NCI-H774 (cell line): ENCODE results near the gene HS6ST3.
"Not testable (repeated sequence)": the region's sequence is repeated elsewhere in the genome, so short reads cannot be mapped to it uniquely, and the experiment has no call there.

Experiments
- DNase-seq: peaks from one replicate; lab custom pipeline; 2025; lab: John Stamatoyannopoulos, UW

The HS6ST3 gene

DNA sequence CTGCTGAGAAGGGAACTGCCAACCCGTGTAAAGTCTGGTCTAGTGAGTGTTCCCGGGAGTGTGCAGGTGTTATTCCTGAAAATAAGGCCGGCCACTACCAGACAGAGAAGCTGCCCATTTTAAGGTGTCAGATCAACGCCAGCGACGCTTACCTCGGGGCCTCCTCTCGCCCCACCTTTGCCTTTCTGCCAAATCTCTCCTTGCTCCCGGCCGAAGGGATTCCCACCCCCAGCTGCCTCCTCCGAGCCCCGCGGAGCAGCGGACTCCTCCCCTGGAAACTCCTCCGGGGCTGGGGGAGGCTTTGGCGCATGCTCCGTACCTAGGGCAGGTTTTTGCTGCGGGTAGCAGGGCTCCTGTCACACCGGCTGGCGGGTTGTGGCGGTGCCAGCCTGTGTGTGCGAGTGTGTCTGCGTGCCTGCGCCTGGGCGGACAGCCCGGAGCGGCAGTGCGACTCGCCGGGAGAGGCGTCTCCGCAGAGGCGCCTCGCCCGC, at the start of gene HS6ST3:
TSS of gene HS6ST3 (plus strand) at position 359 of the 491 bp plus-strand sequence.
- no peak for DNase-seq

DNA sequence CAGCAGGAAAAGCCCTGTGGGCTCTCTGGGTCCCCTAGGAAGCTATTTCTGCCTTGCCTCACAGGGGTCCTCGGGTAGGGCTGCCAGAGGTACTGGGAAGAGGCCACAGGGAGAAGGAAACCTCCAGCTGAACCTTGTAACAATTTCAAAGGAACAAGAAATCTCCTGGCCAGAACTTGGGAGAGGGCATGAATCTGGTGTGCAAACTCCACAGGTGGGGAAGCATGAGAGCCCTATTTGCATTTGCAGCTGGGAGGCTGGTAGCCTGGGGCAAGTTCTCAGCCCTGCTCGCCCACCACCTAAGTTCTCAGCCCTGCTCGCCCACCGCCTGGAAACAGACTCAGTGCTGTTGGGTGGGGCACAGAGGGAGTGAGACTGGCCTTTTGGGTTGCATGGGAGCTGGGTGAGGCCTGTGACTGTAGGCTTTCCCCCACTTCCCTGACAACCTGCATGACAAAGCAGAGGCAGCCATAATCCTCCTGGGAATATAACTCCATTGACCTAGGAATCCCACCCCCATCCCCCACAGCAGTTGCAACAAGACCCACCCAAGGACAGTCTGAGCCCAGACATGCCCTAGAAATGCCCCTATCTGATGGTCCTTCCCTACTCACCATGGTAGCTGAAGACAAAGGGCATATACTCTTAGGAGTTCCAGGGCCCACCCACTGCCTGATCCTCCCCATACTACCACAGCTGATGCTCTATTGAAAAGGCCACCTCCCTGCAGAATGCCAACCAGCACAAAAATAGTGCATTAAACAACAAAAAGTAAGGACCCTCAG, 48.4 kb upstream of the HS6ST3 start:
- no peak for DNase-seq

DNA sequence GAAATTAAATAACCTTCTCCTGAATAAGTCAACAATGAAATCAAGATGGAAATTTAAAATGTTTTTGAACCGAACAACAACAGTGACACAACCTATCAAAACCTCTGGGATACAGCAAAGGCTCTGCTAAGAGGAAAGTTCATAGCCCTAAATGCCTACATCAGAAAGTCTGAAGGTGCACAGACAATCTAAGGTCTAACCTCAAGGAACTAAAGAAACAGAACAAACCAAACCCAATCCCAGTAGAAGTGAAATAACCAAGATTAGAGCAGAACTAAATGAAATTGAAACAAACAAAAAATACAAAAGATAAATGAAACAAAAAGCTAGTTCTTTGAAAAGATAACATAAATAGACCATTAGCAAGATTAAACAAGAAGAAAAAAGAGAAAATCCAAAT, 45.7 kb upstream of the HS6ST3 start:
- no peak for DNase-seq

DNA sequence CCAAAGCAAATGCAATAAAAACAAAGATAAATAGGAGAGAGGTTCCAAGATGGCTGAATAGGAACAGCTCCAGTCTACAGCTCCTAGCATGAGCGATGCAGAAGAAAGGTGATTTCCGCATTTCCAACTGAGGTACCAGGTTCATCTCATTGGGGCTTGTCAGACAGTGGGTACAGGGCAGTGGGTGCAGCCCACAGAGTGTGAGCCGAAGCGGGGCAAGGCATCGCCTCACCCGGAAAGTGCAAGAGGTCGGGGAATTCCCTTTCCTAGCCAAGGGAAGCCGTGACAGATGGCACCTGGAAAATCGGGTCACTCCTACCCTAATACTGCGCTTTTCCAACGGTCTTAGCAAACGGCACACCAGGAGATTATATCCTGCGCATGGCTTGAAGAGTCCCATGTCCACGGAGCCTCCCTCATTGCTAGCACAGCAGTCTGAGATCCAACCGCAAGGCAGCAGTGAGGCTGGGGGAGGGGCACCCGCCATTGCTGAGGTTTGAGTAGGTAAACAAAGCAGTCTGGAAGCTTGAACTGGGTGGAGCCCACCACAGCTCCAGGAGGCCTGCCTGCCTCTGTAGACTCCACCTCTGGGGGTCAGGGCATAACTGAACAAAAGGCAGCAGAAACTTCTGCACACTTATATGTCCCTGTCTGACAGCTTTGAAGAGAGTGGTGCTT, 43.3 kb upstream of the HS6ST3 start:
- not testable (repeated sequence) for DNase-seq

DNA sequence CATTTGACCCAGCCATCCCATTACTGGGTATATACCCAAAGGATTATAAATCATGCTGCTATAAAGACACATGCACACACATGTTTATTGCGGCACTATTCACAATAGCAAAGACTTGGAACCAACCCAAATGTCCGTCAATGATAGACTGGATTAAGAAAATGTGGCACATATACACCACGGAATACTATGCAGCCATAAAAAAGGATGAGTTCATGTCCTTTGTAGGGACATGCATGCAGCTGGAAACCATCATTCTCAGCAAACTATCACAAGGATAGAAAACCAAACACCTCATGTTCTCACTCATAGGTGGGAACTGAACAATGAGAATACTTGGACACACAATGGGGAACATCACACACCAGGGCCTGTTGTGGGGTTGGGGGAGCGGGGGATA, 39.0 kb upstream of the HS6ST3 start:
- not testable (repeated sequence) for DNase-seq

DNA sequence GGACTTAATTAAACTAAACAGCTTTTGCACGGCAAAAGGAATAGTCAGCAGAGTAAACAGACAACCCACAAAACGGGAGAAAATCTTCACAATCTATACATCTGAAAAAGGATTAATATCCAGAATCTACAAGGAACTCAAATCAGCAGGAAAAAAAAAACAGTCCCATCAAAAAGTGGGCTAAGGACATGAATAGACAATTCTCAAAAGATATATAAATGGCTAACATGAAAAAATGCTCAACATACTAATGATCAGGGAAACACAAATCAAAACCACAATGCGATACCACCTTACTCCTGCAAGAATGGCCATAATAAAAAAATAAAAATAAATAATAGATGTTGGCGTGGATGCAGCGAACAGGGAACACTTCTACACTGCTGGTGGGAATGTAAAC, 38.4 kb upstream of the HS6ST3 start:
- not testable (repeated sequence) for DNase-seq

DNA sequence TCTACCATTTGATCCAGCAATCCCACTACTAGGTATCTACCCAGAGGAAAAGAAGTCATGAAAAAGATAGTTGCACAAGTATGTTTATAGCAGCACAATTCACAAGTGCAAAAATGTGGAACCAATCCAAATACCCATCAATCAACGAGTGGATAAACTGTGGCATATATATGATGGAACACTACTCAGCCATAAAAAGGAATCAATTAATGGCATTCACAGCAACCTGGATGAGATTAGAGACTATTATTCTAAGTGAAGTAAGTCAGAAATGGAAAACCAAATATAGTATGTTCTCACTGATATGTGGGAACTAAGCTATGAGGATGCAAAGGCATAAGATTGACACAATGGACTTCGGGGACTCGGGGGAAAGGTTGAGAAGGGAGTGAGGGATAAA, 38.0 kb upstream of the HS6ST3 start:
- DNase-seq = not testable (repeated sequence)

DNA sequence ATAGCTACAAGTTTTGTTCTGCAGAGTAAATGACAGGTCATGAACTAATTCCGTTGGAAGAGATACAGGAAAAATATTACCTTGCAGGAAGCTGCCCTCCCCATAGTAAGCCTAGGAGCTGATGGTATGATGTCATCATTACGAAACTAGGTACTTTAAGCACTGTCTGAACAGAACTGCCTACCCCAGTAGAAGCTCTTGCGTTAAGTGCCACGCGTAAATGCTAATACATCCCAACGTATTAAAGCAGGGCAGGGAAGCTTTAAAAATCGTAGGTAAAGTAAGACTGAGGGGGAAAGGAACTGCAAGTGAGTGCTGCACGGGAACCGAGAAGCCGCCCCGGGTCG, 37.3 kb upstream of the HS6ST3 start:
- peak; percentile 12 for DNase-seq

DNA sequence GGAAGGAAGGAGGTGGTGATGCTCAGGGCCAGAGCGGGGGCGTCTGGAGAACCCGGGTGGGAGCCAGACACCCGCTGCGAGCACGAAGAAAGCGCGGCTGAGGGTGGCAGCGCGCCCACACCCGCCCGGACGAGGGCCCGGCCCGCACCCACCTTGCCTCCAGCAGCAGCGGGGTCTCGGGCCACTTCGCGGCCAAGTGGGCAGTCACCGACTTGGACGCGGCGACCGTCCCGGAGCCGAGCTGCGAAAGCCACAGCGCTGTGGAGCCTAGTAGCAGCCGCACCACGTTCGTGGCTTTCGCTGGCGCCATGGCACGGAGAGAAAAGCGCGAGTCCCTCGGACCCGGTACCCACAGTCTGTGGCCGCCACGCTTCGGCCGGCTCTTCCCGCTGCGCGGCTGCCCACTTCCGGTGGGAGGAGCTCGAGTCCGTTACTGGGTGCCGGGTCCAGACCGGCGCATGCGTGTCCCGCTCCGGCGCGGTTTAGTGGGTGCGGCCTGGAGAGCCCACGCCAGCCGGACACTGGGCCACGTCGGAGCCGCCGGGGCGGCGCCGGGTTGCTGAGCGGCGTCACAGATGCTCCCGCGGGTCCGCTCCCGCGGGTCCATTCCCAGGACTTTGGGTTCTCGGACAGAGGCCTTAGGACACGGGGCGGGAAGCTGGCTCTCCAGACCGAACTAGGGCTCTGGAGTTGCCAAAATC, 36.8 kb upstream of the HS6ST3 start, which contains the start of gene UGGT2:
TSS of gene UGGT2 (minus strand) at position 399 of the 701 bp plus-strand sequence. CDS start at position 310, 89 bp downstream.
- DNase-seq = peak; percentile 90

DNA sequence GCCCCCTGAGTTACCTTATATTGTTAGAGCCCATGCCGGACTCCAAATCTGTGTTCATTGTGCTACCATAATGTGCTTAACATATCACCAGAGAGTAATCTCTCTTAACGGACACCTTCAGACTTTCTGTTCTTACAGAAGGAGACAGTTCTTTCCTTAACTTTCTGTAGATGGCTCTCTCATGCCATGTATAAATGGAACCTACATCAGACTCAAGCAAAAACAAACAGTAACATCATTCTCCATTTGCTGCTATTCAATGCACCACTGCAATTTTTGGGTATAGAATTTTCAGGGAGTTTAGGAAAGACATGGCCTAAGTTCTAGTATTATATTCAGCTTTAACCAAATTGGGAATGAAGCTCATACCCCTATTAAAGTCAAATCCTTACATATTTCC, 24.1 kb upstream of the HS6ST3 start:
- no peak for DNase-seq

DNA sequence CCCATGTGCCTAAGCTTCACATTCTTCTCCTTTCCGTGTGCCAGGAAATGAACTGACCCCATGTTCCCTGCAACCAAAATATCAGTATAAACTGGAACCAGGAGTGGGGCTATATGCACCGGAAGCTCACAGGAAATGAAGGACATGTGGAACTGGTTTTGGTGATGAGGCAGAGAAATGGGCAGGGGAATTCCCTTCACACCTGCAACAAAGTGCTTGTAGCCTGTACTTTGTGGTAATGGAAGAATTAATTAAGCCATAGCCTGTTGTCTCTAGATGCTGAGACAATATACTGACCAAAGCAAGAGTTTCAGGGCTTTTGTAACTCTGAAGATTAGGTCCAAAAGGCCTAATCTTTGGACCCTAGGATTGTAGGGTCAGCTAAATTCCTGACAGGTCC, 21.2 kb upstream of the HS6ST3 start:
- no peak for DNase-seq

DNA sequence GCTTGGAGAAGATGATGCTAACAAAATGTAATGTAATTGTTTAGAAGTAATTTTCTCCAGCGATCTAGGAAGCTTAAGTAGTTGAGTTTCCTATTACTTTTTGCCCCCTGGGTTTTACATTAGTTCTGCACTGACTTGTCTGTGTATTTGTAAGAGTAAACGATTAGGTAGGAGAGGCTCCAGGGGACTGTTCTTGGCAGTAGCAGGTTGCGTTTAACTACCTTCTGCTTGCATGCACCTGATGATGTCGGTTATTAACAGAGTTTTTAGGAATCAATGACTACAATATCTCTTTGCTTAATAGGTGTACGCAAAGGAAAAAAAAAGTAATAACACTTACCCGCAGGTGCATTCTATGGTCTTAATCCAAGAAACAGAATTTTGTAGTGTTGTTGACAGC, 18.4 kb upstream of the HS6ST3 start:
- no peak for DNase-seq

DNA sequence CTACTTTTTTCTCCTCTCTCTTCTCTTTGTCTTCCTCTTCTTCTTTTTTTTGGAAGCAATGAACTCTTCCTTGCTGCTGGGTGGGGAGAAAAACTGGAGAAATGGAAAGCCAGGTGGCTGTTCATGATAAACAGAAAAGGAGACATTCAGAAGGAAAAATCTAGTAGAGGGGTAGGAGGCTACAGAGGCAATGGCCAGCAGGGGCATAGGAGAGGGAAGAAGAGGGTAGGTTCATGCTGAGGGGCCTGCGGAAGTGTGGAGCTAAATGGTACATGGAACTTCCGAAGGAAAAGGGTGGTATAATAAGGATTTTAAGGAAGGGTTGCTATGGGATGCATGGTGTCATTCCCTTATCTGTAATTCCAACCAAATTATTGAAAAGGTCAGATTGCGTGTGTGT, 17.5 kb upstream of the HS6ST3 start:
- DNase-seq = no peak

DNA sequence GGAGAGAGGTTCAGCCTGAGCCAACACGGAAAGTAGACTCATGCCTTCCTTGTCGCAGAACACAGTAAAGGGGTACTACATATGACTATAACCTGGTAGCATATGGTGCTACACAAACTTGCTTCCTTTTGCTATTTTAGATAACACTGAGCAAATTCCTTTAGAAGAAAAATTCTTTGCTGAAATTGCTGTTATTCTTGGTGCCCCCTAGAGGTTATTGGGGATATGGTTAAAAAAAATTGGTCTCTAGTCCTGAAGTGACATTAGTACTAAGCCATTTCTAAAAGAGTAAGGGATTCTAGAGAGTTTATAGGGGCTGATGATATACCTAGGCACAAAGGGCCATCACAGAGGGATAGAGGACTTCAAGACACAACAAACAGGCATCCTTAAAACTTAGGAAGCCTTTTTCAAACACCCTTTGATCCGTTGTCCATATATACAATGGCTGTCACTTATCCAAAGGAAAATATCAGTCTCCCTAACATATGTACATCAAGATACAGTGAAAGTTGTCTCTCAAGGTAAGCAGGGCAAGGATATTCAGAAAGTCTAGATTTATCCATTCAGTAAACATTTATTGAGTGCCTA, 13.9 kb upstream of the HS6ST3 start:
- no peak for DNase-seq

DNA sequence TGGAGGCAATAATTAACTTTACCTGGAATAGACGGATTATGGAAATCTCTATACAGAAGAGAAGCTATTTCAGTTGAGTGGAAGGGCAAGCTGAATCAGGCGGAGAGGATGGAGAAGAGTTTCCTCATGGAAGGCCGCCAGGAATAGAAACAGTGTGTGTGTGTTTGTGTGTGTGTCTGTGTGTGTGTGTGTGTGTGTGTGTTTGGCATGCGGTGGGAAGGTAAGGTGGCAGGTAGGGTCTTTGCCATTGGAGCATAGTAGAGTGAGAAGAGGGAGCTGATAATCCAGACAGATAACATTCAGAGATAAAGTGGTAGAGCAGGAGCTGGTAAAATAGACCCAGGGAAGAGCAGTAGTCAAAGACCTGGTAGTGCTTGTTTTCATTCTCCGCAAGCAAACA, 9.2 kb upstream of the HS6ST3 start:
- DNase-seq = no peak

DNA sequence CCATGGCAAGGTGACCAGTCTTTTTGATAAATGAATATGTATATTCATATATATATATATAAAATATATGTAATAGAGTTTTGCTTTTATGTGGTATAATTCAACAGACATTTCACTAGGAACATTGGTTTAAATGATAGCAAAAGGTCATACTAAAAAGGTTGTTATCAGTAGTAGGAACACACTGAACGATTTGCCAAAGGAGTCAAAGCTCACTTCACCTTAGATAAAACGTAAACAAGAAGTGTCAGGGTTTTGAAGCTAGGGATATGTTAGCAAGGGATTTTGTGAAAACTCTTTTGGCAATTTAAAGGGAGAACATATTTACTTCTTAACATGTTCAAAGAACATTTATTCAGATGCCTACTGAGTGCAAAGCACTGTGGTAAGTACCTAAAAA, 8.0 kb upstream of the HS6ST3 start:
- no peak for DNase-seq

DNA sequence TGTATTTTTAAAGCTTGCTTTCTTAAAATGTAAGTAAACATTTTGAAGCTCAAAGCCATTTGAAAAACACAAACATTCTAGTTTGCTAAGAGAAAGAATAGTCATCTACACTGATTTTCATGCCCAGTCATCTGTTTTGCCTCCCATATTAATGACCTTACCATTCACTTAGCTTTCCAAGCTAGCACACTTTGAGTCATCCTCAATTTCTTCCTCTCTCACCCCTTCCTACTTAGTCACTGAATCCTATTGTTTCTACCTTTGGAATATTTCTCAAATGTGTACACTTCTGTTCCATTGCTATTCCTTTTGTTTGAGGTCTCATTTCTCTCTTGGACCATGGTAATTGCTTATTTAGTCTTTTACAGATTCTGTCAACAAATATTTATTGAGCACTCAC, 7.3 kb upstream of the HS6ST3 start:
- no peak for DNase-seq

DNA sequence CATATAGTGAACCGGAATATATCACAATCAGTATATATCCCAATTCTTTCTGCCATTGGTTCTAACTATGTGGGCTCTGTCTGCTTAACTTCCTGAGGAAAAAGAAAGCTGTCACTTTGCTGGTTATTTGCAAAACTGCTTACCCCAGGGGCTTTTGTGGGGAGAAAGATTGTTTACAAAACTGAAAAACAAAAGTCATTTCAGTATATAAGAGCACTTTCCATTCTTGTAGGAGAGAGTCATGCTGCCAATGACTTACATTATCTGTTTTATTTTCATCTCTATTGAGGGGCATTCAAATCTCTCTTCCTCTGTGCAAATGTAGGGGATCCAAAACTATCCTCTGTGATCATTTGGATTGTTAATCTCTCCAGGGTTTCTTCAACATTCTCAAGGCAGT, 3.2 kb upstream of the HS6ST3 start:
- DNase-seq = no peak

DNA sequence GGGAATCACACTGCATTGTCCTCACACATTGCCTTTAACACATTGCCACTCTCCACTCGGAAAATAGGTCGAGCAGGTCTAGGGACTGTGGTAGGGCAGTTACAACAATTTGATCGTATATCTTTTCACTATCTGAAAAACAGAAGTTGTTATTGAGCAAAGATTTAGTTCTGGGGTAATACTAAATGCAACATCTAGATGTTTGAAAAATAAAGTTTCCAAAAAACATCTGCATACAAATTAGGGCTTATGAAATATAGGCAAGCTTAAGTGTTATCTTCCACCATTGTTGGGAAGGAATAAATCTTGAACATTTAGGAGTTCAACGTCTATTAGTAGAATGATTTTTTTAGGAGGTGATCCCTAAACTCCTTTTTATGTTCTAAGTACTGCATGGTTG, 768 bp upstream of the HS6ST3 start:
- no peak for DNase-seq

DNA sequence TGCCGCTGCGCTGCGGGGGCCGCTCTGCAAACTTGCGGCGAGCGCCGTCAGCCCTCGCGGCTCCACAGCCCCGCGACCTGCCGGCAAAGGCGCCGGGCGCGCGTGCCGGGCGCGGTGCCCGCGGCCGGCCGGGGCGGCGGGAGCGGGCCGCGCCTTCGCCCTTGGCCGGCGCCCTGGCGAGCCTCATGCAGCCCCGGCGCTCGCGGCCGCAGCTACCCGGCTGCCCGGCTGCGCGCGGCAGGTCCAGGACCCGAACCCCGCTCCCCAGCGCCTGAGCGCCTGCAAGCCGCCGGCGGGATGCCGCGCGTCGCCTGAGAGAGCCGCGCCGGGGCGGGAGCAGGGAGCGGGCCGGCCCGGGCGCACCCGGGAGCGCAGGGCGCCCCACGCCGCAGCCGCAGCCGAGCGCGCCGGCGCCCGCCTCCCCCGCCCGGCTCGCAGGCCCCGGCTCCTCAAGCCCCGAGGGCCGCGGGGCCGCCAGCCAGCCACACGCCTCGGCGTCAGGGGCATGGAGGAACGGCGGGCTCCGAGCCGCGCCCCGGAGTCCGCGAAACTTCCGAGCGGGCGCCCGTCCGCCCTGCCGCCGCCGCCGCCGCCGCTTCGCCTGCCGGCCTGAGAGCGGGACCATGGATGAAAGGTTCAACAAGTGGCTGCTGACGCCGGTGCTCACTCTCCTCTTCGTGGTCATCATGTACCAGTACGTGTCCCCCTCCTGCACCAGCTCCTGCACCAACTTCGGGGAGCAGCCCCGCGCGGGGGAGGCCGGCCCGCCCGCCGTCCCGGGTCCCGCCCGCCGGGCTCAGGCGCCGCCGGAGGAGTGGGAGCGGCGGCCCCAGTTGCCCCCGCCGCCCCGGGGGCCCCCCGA, 564 bp downstream of the HS6ST3 start:
- no peak for DNase-seq
